ENCODE results near the gene UNC13A.
"Not testable (repeated sequence)": the region's sequence is repeated elsewhere in the genome, so short reads cannot be mapped to it uniquely, and the experiment has no call there.

Gene UNC13A

DNA sequence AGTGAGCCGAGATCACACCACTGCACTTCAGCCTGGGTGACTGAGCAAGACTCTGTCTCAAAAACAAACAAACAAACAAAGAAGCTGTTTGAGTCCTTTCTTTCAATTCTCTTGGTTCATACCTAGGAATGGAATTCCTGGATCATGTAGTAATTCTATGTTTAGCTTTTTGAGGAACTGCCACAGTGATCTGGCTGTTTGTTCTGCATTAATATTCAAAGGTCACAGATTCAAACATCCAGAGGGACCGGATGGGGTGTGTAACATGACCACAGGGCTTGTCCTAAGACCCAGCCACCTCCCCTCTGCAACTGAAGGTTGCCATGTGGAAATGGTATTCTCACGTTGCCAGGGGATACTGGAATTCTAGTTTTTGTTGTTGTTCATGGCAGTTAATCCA is 122.5 kb downstream of the UNC13A start:
- no peak for DNase-seq (ENCODE audit: low spot score)

DNA sequence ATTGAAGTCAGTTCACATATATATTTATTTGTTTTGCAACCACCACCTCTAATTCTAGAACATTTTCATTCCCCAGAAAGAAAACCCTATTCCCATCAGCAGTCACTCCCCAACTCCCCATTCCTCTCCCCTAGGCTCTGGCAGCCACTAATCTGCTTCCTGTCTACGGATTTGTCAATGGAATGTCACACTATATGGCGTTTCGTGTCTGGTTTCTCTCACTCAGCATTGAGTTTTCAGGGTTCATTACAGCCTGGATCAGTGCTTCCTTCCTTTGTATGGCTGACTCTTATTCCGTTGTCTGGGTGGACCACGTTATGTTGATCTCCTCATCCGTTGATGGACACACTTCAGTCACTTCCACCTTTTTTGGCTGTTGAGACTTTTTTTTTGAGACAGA is 123.4 kb downstream of the UNC13A start:
- no peak for DNase-seq (ENCODE audit: low spot score)

DNA sequence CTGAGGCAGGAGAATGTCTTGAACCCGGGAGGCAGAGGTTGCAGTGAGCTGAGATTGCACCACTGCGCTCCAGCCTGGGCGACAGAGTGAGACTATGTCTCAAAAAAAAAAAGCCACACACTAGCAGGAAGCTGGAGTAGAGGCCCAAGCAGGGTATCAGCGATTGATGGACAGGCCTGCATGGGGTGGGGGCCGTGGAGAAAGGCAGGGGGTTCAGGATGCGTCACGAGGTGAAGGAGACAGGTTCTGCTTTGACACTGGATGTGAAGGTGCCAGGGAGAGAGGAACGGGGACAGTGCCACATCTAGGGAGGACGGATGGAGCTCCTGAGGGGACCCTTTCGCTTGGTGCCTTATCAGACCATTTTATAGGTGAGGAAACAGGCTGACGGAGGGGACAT is 125.6 kb downstream of the UNC13A start:
- DNase-seq (ENCODE audit: low spot score), result no peak

DNA sequence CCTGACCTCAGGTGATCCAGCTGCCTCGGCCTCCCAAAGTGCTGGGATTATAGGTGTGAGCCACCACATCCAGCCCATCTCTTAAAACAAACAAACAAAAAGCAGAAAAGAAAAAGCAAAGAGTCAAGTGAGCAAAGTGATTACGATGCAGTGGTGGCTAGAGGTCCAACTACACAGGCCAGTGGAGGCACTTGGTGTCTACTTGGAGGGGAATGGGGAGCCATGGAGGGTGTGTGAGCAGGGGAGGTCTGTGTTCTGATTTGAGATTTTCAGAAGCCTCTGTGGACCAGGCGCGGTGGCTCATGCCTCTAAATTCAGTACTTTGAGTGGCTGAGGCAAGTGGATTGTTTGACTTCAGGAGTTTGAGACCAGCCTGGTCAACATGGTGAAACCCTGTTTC is 126.1 kb downstream of the UNC13A start:
- DNase-seq (ENCODE audit: low spot score), result no peak

DNA sequence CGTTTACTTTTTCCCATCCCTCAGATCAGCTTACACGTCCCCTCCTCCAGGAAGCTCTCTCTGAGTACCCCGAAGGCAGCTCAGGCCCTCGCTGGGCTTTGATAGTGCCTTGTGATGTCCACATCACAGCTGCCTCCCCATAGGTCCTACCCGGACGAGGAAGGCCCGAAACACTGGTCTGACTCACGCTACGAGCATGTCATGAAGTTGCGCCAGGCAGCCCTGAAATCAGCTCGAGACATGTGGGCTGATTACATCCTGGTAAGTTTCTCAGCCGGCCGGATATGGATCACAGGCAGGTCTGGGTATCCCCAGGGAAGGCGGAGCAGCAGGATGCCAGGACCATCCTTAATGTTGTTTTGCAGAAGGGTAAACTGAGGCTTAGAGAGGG is 128.0 kb downstream of the UNC13A start:
- DNase-seq (ENCODE audit: low spot score), result no peak

DNA sequence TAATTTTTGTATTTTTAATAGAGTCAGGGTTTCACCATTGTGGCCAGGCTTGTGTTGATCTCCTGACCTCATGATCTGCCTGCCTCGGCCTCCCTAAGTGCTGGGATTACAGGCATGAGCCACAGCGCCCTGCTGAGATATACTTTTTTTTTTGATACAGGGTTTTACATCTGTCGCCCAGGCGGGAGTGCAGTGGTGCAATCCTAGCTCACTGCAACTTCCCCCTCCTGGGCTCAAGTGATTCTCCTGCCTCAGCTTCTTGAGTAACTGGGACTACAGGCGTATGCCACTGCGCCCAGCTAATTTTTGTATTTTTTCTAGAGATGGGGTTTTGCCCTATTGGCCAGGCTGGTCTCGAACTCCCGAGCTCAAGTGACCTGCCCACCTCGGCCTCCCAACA is 130.7 kb downstream of the UNC13A start:
- no peak for DNase-seq (ENCODE audit: low spot score)

DNA sequence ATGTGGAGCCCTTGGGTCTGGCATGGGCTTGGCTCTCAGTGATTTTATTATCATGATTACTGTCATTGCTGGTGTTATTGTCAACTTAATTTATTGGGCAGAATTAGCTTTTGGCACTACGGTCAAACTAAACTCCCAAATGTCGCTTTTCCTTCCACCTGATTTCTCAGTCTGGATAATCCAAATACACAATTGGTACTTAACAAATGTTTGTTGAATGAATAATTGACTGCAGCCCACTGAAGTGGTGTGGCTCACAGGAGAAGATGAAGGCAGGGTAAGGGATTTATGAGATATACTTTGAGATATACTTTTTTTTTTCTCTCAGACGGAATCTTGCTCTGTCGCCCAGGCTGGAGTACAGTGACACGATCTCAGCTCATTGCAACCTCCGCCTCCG is 131.2 kb downstream of the UNC13A start:
- DNase-seq (ENCODE audit: low spot score), result no peak

DNA sequence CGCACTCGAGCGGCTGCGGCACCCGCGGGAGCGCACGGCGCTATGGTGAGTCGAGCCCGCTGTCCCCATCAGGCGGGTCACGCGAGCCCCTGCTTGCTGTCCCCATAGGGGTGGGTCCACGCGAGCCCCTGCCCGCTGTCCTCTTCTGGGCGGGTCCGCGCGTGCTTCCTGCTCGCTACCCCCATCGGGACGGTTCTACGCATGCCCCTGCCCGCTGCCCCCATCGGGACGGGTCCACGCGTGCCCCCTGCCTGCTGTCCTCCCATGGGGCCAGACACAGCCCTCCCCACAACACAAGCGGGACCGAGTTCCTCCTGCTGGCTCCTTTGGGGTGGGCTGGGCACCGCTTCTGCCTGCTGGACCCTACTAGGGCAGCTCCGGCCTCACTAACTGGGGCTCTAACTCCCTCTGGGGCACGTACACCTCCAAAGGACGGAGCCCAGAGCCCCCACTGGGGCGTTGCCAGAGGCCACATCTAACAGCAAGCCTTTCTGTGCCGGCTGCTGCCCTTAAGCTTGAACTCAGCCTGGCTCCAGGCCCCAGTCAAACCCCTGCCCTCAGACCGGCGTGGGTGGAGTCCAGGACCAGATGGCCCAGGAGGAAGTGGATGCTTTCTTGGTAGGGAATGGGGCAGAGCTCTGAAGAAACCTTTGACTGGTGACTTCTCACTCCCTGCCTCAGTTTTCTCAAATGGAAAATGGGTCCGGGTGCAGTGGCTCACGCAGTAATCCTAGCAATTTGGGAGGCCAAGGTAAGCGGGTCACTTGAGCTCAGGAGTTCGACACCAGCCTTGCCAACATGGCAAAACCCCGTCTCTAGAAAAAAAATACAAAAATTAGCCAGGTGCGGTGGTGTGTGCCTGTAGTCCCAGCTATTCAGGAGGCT is 132.0 kb downstream of the UNC13A start:
- DNase-seq (ENCODE audit: low spot score), result peak; percentile 53

DNA sequence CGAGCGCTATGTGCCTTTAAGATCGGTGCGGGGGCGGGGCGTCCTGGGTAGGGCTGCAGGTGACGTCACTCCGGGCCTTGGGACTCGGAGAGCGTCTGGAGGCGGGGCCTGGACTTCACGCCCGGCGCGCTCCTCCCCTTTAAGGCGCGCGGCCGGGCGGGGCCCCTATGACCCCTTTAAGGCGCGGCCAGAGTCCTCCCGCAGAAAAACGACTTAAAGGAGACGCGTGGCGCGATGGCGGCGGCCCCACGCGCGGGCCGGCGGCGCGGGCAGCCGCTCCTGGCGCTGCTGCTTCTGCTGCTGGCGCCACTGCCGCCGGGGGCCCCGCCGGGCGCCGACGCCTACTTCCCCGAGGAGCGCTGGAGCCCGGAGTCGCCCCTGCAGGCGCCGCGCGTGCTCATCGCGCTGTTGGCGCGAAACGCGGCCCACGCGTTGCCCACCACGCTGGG is 132.7 kb downstream of the UNC13A start, which contains the start of gene COLGALT1:
Gene COLGALT1, plus strand, starts transcription at position 170 of the 449 bp plus-strand sequence. Its CDS starts 65 bp downstream, at position 235.
- peak; percentile 99 for DNase-seq (ENCODE audit: low spot score)

DNA sequence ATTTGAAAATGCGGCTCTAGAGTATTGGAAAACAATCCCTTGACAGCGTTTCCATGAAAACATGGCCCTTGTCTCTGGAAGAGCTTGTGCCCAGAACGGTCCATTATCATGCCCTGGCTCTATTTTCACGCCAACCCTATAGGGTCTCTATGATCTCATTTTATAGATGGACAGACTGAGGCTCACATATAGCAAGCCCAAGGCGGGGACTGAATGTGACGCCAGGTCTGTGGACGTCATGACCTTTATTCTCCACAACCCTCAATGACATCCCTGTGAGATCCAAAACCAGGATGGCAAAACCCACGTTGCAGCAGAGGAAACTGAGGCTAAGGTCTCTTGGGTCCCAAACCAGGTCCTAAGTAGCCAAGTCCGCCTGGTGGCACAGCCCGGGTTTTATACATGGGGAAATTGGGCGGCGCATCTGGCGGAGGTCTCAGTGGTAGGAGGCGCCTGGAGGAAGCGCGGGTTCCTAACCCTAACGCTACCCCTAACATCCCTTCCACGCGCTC is 133.1 kb downstream of the UNC13A start:
- DNase-seq (ENCODE audit: low spot score), result no peak

DNA sequence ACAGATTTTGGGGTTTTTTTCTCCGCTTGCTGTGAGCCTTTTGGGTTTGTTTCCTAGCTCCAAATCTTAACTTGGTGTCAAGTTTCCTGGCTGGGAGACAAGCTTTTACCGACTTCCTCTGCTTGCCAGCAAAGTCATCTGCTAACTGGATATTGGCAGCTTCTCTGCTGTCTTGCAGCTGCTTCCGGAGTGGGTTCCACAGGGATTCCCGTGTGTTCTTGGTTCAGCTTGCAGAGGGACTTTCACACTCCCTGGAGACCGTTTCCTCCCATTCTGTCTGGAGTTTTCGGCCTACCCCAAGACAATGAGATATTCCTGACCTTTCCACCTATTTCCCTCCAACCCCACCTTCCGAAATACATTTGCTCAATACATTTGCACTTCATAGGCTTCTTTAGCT is 134.9 kb downstream of the UNC13A start:
- no peak for DNase-seq (ENCODE audit: low spot score)

DNA sequence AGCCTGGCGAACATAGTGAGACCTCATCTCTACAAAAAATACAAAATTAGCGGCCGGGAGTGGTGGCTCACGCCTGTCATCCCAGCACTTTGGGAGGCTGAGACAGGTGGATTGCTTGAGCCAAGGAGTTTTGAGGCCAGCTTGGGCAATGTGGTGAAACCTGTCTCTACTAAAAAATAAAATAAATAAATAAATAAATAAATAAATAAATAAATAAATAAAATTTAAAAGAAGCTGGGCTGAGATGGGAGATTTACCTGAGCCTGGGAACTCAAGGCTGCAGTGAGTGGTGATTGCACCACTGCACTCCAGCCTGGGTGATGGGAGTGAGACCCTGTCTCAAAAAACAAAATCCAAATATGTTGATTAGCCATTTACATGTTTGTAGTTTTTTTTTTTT is 135.4 kb downstream of the UNC13A start:
- DNase-seq (ENCODE audit: low spot score), result not testable (repeated sequence)

All from LoVo (cell line).